Mucosa of descending colon (tissue), 3 donors: ENCODE data around the gene VWC2. TPM values are rescaled to one million over a fixed set of nuclear protein-coding genes. Genes with fewer than 3 reads are reported as not detected.

ENCODE experiments used
- ATAC-seq: fragments of 200-7000 bp; cut with Tn5 transposase; one replicate; pipeline ENCODE4 v1.9.1; 2020; ENCODE audit warnings: mild to moderate bottlenecking, moderate library complexity
- DNase-seq, 3 donors: peaks; one replicate each; pipeline ENCODE4 v3.0.0-alpha.2; 2020
- H3K36me3 ChIP-seq: fragments of 200-600 bp; one replicate; pipeline ENCODE4 v1.8.0; 2021; ENCODE audit warnings: low read depth, mild to moderate bottlenecking
- H3K4me1 ChIP-seq: fragments of 200-600 bp; one replicate; pipeline ENCODE4 v1.8.0; 2021; ENCODE audit warnings: low read depth, mild to moderate bottlenecking
- H3K4me3 ChIP-seq: fragments of 200-600 bp; one replicate; pipeline ENCODE4 v1.8.0; 2021; ENCODE audit warnings: mild to moderate bottlenecking
- H3K9me3 ChIP-seq: fragments of 200-600 bp; one replicate; pipeline ENCODE4 v1.8.0; 2021; ENCODE audit warnings: mild to moderate bottlenecking
- CTCF ChIP-seq: fragments of 200-600 bp; IDR thresholded peaks from one replicate; pipeline ENCODE4 v1.8.0; 2022; ENCODE audit warnings: antibody characterized with exemption, mild to moderate bottlenecking
- intact Hi-C, 2 donors: fragments of 100-400 bp; cut with DNase I in 1 of 2; cut with micrococcal nuclease in 1 of 2; formaldehyde crosslinking; loops; one replicate each; pipeline versions ENCODE4 v1.11.0 to v1.11.1; 2022; cut with DNase I, micrococcal nuclease
- total RNA-seq, 3 donors: library from RNA; stranded (reverse); fragmentation: NEBNext Ultra II Directional in 2 of 3; extraction: Animal tissue kit (Norgen Biotek cat#: 25700) in 2 of 3; gene quantifications; one replicate each; pipeline versions ENCODE4 v1.2.1 to v1.2.4, GENCODE V29; 2021 to 2023
- donor health status: DM: no; HTN: no; CAD: no; lungs with moderate emphysema.
- donor health status: DM: no; HTN: no; CAD: no.
- donor health status: DM: no; HTN: yes; CAD: no.

Gene VWC2
- total RNA-seq, 3 donors from 2014 or later = 0.06 to 0.17 (median 0.14) TPM

GRCh38 chr7:49797987-49798660, 24.7 kb downstream of the VWC2 start:
- Histone ChIP-seq H3K4me3 (no peak overlapping the region), H3K9me3 (no peaks in the 10 kb centered on the region), H3K4me1 (no peaks in the 10 kb centered on the region), H3K36me3 (no peaks in the 10 kb centered on the region)
- TF ChIP-seq CTCF = no peak
- ATAC-seq (no peak), DNase-seq (no peak)
- intact Hi-C loops = no loop called here

GRCh38 chr7:49800031-49800430, 26.6 kb downstream of the VWC2 start:
- H3K4me3 ChIP-seq = no peak overlapping the region
- no peaks in the 10 kb centered on the region for H3K9me3 ChIP-seq
- no peaks in the 10 kb centered on the region for H3K36me3 ChIP-seq
- intact Hi-C loops = no loop called here
- no peaks in the 10 kb centered on the region for H3K4me1 ChIP-seq
- ATAC-seq (no peak), DNase-seq (no peak)
- TF ChIP-seq CTCF = no peak

GRCh38 chr7:49802600-49802999, 29.2 kb downstream of the VWC2 start:
- no peak for TF ChIP-seq CTCF
- no peaks in the 10 kb centered on the region for H3K36me3 ChIP-seq
- ATAC-seq = no peak
- H3K4me3 ChIP-seq = no peak overlapping the region
- DNase-seq = no peak
- no peaks in the 10 kb centered on the region for H3K9me3 ChIP-seq
- intact Hi-C loops = no loop called here
- H3K4me1 ChIP-seq = no peaks in the 10 kb centered on the region

- Histone ChIP-seq H3K36me3 (no peaks in the 10 kb centered on the region), H3K4me1 (no peaks in the 10 kb centered on the region), H3K4me3 (no peak overlapping the region), H3K9me3 (no peaks in the 10 kb centered on the region)
- intact Hi-C loops = no loop called here
- DNase-seq = no peak
- no peak for ATAC-seq
- TF ChIP-seq CTCF = no peak
Observed at GRCh38 chr7:49803812-49804211, 30.4 kb downstream of the VWC2 start.

- DNase-seq = no peak
- Histone ChIP-seq H3K4me1 (no peaks in the 10 kb centered on the region), H3K4me3 (no peak overlapping the region), H3K9me3 (no peaks in the 10 kb centered on the region), H3K36me3 (no peaks in the 10 kb centered on the region)
- intact Hi-C loops = no loop called here
- no peak for TF ChIP-seq CTCF
- no peak for ATAC-seq
Observed at GRCh38 chr7:49805371-49806007, 32.1 kb downstream of the VWC2 start.
